Measurements from ENCODE around the gene CAAP1. TPM values are rescaled to one million over a fixed set of nuclear protein-coding genes. Genes with fewer than 3 reads are reported as not detected.

CAAP1 gene
- total and polyA plus RNA-seq, 8 donors: 3.7 to 11.6 (median 7.8) TPM

DNA sequence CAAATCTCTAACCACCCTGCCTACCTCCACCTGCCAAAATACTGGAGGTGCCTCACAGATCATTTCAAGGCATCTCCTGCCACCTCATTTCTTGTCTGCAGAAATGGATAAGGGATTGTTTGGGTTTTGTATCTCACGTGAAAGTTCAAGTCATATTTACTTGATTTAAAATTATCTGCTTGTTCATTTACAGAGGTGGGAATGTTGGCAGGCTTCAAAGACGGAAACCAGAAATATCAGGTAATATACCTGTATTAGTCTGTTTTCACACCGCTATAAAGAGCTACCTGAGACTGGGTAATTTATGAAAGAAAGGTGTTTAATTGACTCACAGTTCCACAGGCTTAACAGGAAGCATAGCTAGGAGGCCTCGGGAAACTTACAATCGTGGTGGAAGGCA is 85.4 kb downstream of the CAAP1 start:
- 39 to 45% methylated on average over 5 of the region's 5 CpGs for WGBS, 2 donors
- intact Hi-C loops (cut with DNase I): no loop called here

DNA sequence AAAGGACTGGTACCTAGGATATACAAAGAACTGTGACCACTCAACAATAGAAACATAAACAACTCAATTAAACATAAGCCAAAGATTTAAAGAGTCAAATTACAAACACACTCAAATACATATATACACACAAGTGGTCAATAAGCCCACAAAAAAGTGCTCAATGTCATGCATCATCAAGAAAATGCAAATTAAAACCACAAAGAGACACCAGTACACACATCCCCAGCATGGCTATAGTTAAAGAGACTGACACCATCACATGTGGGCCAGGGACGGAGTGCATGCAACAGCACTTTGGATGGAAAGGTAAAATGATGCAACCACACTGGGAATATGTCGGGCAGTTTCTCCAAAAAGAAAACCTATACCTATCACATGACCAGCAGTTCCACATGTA is 89.7 kb downstream of the CAAP1 start:
- intact Hi-C loops (cut with DNase I): no loop called here
- Histone ChIP-seq H3K27ac (no peak overlapping the region), H3K9me3 (no peaks in the 10 kb centered on the region), H3K27me3 (no peaks in the 10 kb centered on the region), H3K4me1 (no peaks in the 10 kb centered on the region), H3K36me3 (no peaks in the 10 kb centered on the region), H3K4me3 (no peak overlapping the region)
- DNase-seq (no peak), FAIRE-seq (no peak), ATAC-seq (no peak)
- WGBS, 2 donors: 90 to 91% methylated on average over 2 of the region's 2 CpGs
- TF ChIP-seq, protein P1, sequence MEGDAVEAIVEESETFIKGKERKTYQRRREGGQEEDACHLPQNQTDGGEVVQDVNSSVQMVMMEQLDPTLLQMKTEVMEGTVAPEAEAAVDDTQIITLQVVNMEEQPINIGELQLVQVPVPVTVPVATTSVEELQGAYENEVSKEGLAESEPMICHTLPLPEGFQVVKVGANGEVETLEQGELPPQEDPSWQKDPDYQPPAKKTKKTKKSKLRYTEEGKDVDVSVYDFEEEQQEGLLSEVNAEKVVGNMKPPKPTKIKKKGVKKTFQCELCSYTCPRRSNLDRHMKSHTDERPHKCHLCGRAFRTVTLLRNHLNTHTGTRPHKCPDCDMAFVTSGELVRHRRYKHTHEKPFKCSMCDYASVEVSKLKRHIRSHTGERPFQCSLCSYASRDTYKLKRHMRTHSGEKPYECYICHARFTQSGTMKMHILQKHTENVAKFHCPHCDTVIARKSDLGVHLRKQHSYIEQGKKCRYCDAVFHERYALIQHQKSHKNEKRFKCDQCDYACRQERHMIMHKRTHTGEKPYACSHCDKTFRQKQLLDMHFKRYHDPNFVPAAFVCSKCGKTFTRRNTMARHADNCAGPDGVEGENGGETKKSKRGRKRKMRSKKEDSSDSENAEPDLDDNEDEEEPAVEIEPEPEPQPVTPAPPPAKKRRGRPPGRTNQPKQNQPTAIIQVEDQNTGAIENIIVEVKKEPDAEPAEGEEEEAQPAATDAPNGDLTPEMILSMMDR (IDR thresholded peaks at IDR 0.05): no peak

More for the DNA sequence above, 85.4 kb downstream of the CAAP1 start:
- no peaks in the 10 kb centered on the region for H3K36me3 ChIP-seq
- FAIRE-seq (no peak), ATAC-seq (no peak), DNase-seq (no peak)
- H3K4me1 ChIP-seq: no peaks in the 10 kb centered on the region
- no peaks in the 10 kb centered on the region for H3K27me3 ChIP-seq
- no peak overlapping the region for H3K4me3 ChIP-seq
- no peaks in the 10 kb centered on the region for H3K9me3 ChIP-seq
- TF ChIP-seq, protein P1 (IDR thresholded peaks at IDR 0.05): no peak
- no peak overlapping the region for H3K27ac ChIP-seq

DNA sequence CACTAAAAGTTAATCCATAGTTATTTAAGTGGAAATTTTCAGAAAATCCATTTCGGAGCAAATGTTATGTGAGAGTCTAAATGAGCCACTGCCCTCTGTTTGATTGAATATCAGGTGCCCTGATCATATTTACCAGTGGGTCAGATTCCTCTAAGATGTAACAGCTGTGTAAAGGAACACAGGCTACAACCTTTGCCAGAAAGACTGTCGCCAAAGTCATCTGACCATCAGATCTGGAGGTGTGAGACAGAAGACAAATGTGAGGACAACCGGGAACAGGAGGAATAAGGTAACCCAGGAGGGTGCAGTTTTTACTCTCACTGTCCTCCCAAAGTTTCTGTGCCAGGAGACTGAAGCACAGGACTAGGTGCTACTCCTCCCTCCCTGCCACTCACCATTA is 90.8 kb downstream of the CAAP1 start:
- Histone ChIP-seq H3K36me3 (no peaks in the 10 kb centered on the region), H3K4me1 (no peaks in the 10 kb centered on the region), H3K9me3 (no peaks in the 10 kb centered on the region), H3K27ac (no peak overlapping the region), H3K4me3 (no peak overlapping the region), H3K27me3 (no peaks in the 10 kb centered on the region)
- intact Hi-C loops (cut with DNase I): no loop called here
- FAIRE-seq (no peak), ATAC-seq (no peak), DNase-seq (no peak)
- 54 to 61% methylated on average over 3 of the region's 3 CpGs for WGBS, 2 donors
- TF ChIP-seq, protein P1 (IDR thresholded peaks at IDR 0.05): no peak

DNA sequence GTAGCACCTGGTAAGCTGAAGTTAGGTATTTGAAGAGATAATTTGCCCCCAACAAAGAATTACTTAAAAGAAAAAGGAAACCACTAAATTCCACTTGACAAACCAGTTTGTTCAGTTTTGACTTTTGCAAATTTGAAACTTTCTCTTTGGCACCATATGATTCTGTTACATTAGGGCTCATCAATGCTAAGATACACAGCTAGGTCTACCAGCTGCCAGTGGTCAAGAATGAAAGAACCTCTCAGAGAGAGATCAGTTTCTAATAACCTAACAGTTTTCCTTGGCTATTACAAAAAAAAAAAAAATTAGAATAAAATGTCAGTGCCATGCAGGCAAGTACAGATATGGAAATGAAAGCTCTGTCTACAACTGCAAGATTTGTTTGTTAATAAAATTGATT is 92.3 kb downstream of the CAAP1 start:
- H3K36me3 ChIP-seq: no peaks in the 10 kb centered on the region
- H3K9me3 ChIP-seq: no peaks in the 10 kb centered on the region
- no peak overlapping the region for H3K27ac ChIP-seq
- FAIRE-seq (no peak), ATAC-seq (no peak), DNase-seq (no peak)
- H3K27me3 ChIP-seq: no peaks in the 10 kb centered on the region
- H3K4me1 ChIP-seq: no peaks in the 10 kb centered on the region
- TF ChIP-seq, protein P1 (IDR thresholded peaks at IDR 0.05): no peak
- H3K4me3 ChIP-seq: no peak overlapping the region
- intact Hi-C loops (cut with DNase I): no loop called here

DNA sequence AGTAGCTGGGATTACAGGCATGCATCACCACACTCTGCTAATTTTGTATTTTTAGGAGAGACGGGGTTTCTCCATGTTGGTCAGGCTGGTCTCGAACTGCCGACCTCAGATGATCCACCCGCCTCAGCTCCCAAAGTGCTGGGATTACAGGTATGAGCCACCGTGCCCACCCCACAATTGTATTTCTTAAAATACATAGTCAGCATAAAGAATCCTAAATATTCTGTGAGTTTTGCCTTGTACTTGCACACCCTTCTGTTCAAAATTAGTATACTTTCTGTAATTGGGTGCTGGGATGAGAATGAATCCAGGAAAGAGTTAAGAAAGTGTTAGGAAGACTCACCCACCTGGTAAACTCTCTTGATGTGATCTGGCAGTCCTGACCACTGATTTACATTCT is 101.3 kb downstream of the CAAP1 start:
- ATAC-seq (no peak), FAIRE-seq (no peak), DNase-seq (no peak)
- Histone ChIP-seq H3K27me3 (no peaks in the 10 kb centered on the region), H3K9me3 (no peaks in the 10 kb centered on the region), H3K36me3 (no peaks in the 10 kb centered on the region), H3K27ac (no peak overlapping the region), H3K4me1 (no peaks in the 10 kb centered on the region), H3K4me3 (no peak overlapping the region)
- TF ChIP-seq, protein P1 (IDR thresholded peaks at IDR 0.05): no peak
- intact Hi-C loops (cut with DNase I): no loop called here
- WGBS, 2 donors: 87 to 91% methylated on average over 5 of the region's 5 CpGs

Other genes starting within 250 kb of the CAAP1 start
- gene PLAA, start 54.4 kb upstream of the CAAP1 start, total RNA-seq: 10 to 100 TPM in 4 of 6 donors, 1 to 10 TPM in 2; 8.8 to 13.8 (median 10.8) TPM
- gene PLAA, start 54.4 kb upstream of the CAAP1 start, polyA plus RNA-seq: 1 to 10 TPM; 4.6 to 7.3 TPM
- 1 to 10 TPM; 5.6 to 9.6 (median 7.7) TPM for gene IFT74, start 63.6 kb upstream of the CAAP1 start, total RNA-seq
- gene IFT74, start 63.6 kb upstream of the CAAP1 start, polyA plus RNA-seq: 10 to 100 TPM in 1 of 2 donors, 1 to 10 TPM in 1; 5.2 to 10.7 TPM
- gene LRRC19, start 112.9 kb upstream of the CAAP1 start, total RNA-seq: under 1 TPM; 0.08 to 0.55 (median 0.23) TPM
- under 1 TPM in 1 of 2 donors, not detected in 1; 0.16 TPM for gene LRRC19, start 112.9 kb upstream of the CAAP1 start, polyA plus RNA-seq
- 1 to 10 TPM; 1.1 to 3.8 (median 1.9) TPM for gene TEK, start 216.4 kb upstream of the CAAP1 start, total RNA-seq
- 1 to 10 TPM in 1 of 2 donors, under 1 TPM in 1; 0.91 to 3.4 TPM for gene TEK, start 216.4 kb upstream of the CAAP1 start, polyA plus RNA-seq

Measured in pancreas (tissue), 10 donors.